HG03103 (cell line): Measurements from ENCODE around the gene FCGR2B.
A peak's percentile ranks its signal among the peaks of the same experiment; 100 is the strongest.
"Not testable (repeated sequence)": the region's sequence is repeated elsewhere in the genome, so short reads cannot be mapped to it uniquely, and the experiment has no call there.

ENCODE experiments used
- ATAC-seq: cut with Tn5 transposase; IDR thresholded peaks from one replicate; pipeline ENCODE4 v1.9.1; 2021; ENCODE audit warnings: low read depth; ENCODE audit not compliant: unreplicated experiment

FCGR2B gene

GRCh38 chr1:161662684-161663339 lies at the start of gene FCGR2B:
TSS of gene FCGR2B (plus strand) at chr1:161663143. CDS start at chr1:161663242, 99 bp downstream.
- ATAC-seq = peak; percentile 55

- ATAC-seq = not testable (repeated sequence)
Measured at GRCh38 chr1:161616417-161616816, 46.5 kb upstream of the FCGR2B start.

GRCh38 chr1:161618517-161618916 lies 44.4 kb upstream of the FCGR2B start:
- ATAC-seq = not testable (repeated sequence)

GRCh38 chr1:161620399-161620798 lies 42.5 kb upstream of the FCGR2B start:
- ATAC-seq = not testable (repeated sequence)

- ATAC-seq = peak; percentile 43
Measured at GRCh38 chr1:161621181-161622000, 41.6 kb upstream of the FCGR2B start.

- peak; percentile 25 for ATAC-seq
Measured at GRCh38 chr1:161622054-161622453, 40.9 kb upstream of the FCGR2B start.

- not testable (repeated sequence) for ATAC-seq
Measured at GRCh38 chr1:161623401-161624051, 39.4 kb upstream of the FCGR2B start.

GRCh38 chr1:161624605-161625004 lies 38.3 kb upstream of the FCGR2B start:
- not testable (repeated sequence) for ATAC-seq

- ATAC-seq = not testable (repeated sequence)
Measured at GRCh38 chr1:161626445-161627146, 36.3 kb upstream of the FCGR2B start.

- ATAC-seq = not testable (repeated sequence)
Measured at GRCh38 chr1:161630128-161630742, 32.7 kb upstream of the FCGR2B start.

GRCh38 chr1:161631076-161631475 lies 31.9 kb upstream of the FCGR2B start, which contains the start of gene FCGR3B:
TSS of gene FCGR3B (minus strand) at chr1:161631176. CDS start at chr1:161631094, 82 bp downstream.
- no peak for ATAC-seq

GRCh38 chr1:161634993-161635392 lies 27.9 kb upstream of the FCGR2B start:
- ATAC-seq = not testable (repeated sequence)

GRCh38 chr1:161636189-161636782 lies 26.7 kb upstream of the FCGR2B start:
- ATAC-seq = not testable (repeated sequence)

- ATAC-seq = not testable (repeated sequence)
Measured at GRCh38 chr1:161636976-161637375, 26.0 kb upstream of the FCGR2B start.

- not testable (repeated sequence) for ATAC-seq
Measured at GRCh38 chr1:161638251-161638993, 24.5 kb upstream of the FCGR2B start.

- not testable (repeated sequence) for ATAC-seq
Measured at GRCh38 chr1:161639203-161639602, 23.7 kb upstream of the FCGR2B start.

GRCh38 chr1:161642697-161643096 lies 20.2 kb upstream of the FCGR2B start:
- ATAC-seq = not testable (repeated sequence)

- ATAC-seq = not testable (repeated sequence)
Measured at GRCh38 chr1:161643481-161644208, 19.3 kb upstream of the FCGR2B start.
